Activated CD8-positive, alpha-beta memory T cell treated with anti-CD3 and anti-CD28 coated beads for 24 hours (primary cell): ENCODE data around the gene PKLR.

Source experiments
- DNase-seq: peaks from one replicate; pipeline ENCODE4 v3.0.0-alpha.2; 2020

PKLR gene

DNA sequence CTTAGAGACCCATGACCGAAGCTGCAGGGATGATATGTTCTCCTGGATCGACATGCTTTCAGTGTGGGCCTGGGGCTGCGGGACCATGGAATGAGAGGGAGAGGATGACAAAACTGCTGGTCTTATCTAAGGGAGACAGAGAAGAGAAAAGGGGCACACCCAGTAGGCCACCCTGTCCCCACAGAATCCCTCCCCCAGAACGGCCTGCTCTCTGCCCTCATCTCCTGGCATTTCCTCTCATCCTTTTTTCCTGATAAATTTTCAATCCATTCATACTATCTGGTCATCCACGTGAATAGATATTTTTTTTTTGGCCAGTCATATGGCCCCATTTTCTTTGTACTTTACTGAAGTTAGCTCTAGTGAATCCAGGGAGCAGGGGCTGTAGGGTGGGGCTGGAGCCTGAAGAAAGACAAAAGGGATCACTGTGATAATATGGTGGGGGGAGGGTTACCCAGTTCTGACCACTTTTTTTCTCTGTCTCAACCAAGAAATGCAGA lies at the start of gene PKLR:
PKLR (minus strand) TSS at position 97 of the 500 bp plus-strand sequence; CDS start at position 54, 43 bp downstream.
- DNase-seq: no peak

DNA sequence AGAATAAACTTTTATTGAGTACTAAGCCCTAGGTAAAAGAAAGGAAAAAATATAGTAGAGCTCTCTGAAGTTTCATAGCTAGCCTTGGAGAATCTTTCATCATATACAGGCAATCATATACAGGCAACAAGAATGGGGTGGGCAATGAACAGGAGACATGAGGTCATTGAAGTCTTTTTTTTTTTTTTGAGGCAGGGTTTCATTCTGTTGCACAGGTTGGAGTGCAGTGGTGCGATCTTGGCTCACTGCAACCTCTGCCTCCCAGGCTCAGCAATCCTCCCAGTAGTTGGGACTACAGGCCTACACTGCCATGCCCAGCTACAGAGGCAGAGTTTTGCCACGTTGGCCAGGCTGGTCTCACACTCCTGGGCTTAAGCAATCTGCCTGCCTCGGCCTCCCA lies 41.6 kb upstream of the PKLR start:
- no peak for DNase-seq

DNA sequence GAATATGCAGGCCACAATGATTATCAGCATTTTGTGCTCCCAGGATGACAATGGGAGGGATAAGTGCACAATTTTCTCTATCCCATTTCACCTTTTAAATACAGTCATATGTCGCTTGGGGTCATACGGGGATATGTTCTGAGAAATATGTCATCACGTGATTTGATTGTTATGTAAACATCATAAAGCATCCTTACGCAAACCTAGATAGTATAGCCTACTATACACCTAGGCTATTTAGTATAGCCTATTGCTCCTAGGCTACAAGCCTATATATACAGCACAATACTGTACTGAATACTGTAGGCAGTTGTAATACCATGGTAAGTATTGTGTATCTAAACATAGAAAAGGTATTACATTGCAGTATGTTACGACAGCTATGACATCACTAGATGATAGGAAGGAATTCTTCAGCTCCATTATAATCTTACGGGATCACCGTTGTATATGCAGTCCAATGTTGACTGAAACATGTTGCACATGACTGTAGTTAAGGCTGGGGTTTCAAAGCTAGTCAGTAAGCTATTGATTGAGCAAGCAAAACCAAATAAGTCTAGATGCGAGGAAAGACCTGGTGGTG lies 38.4 kb upstream of the PKLR start:
- DNase-seq: no peak

DNA sequence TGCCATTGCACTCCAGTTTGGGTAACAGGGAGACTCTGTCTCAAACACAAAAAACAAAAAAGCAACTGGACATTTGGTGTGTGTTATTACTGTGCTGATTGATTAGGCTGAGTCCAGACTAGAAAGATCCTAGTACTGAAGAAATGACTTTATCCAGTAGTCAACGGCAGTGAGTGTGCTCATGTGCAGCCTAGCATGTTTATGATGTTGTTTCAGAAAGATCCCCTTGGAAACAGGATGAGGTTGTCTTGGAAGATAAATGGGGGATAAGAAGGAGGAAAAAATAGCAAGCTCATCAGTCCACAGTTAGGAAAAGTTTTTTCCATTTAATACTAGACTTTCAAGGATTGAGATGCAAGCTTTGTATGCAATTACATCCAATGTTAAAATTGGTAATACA lies 33.7 kb upstream of the PKLR start:
- no peak for DNase-seq

DNA sequence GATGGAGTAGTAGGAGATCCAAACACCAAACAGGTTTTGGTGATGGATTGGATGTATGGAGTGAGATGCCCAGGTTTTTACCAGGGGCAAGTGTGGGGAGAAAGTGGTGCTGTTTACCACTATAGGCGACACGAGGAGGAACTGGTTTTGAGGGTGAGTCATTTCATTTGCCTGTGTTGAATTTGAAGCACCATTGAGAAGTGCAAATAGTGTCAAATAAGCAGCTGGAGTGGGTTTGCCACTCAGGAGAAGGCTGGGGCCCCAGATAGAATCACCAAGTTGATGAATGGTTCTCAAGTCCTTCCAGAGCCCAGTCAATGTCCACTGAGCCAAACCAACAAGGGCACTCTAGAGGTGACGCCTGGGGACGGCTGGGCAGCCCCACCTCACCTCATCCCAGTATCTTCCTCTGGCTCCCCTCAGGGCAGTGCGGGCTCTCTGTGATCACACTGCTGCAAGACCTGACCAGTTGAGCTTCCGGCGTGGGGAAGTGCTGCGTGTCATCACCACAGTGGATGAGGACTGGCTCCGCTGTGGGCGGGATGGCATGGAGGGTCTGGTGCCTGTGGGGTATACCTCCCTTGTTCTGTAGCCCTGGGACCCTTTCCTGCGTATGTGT lies 28.9 kb upstream of the PKLR start:
- peak; percentile 51 for DNase-seq

DNA sequence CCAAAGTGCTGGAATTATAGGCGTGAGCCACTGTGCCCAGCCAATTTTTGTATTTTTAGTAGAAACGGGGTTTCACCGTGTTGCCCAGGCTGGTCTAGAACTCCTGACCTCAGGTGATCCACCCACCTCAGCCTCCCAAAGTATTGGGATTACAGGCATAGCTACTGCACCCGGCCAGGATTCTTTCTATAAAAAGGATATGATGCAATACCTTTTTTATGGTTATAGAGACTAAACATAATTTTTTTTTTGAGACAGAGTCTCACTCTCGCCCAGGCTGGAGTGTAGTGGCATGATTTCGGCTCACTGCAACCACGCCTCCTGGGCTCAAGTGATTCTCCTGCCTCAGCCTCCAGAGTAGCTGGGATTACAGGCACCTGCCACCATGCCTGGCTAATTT lies 27.6 kb upstream of the PKLR start:
- DNase-seq: peak; percentile 5

DNA sequence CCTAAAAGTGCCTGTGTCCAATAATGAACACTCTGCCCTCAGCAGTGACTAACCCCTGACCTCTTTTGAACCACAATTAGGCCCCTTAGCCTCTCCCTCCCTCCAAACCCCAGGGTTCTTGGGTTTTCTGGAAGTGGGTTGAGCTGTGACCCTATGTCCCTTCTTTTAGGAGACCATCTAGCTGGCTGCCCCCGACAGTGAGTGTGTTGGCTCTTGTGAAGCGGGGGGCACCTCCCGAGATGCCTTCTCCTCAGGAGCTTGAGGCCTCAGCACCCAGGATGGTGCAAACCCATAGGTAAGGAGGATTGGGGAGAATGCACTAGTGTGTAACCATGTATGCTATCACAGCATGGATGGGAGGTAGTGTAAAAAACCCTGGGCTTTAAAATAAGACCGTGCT lies 26.7 kb upstream of the PKLR start:
- no peak for DNase-seq

DNA sequence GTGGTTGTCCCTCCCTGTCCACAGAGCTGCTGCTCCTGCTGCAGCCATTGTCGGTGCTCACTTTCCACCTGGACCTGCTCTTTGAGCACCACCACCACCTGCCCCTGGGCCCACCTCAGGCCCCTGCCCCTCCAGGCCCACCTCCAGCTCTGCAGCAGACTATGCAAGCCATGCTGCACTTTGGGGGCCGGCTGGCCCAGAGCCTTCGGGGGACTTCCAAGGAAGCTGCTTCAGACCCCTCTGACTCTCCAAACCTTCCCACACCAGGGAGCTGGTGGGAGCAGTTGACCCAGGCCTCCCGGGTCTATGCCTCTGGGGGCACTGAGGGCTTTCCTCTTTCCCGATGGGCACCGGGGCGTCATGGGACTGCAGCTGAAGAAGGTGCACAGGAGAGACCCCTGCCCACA lies 25.4 kb upstream of the PKLR start:
- no peak for DNase-seq

DNA sequence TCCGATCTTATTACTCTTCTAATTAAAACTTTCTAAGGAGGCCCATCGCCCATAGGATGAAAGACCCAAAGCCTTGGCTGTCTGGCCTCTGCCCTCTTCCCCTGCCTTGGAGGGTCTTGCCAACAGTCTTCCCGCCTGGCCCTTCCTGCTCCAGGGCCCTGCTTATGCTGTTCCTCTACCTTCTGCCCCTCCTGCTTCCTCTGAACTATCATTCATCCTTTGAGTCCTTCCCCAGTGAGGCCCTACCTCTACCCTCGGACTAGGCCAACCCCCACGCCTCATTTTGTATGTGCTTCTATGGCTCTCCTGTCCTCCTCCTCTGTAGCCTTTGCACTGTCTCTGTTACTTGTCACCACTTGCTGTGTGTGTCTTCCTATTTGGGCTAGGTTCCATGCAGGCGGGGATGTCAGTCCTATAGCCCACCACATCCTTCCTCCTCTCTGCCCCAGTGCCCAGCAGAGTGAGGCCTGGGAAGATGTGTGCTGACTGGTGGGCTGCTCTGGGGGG lies 24.8 kb upstream of the PKLR start:
- DNase-seq: no peak

DNA sequence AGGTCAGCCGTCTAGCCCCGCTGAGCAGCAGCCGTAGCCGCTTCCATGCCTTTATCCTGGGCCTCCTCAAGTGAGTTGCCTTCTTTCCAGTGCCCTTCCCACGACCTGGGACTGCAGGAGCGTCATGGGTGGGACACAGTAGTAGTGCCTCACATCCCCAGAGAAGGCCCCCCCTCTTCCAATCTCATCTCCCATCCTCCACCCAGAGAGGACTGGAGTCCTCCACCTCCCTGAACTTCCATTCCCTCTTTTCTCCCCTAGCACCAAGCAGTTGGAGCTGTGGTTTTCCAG lies 24.3 kb upstream of the PKLR start:
- no peak for DNase-seq

DNA sequence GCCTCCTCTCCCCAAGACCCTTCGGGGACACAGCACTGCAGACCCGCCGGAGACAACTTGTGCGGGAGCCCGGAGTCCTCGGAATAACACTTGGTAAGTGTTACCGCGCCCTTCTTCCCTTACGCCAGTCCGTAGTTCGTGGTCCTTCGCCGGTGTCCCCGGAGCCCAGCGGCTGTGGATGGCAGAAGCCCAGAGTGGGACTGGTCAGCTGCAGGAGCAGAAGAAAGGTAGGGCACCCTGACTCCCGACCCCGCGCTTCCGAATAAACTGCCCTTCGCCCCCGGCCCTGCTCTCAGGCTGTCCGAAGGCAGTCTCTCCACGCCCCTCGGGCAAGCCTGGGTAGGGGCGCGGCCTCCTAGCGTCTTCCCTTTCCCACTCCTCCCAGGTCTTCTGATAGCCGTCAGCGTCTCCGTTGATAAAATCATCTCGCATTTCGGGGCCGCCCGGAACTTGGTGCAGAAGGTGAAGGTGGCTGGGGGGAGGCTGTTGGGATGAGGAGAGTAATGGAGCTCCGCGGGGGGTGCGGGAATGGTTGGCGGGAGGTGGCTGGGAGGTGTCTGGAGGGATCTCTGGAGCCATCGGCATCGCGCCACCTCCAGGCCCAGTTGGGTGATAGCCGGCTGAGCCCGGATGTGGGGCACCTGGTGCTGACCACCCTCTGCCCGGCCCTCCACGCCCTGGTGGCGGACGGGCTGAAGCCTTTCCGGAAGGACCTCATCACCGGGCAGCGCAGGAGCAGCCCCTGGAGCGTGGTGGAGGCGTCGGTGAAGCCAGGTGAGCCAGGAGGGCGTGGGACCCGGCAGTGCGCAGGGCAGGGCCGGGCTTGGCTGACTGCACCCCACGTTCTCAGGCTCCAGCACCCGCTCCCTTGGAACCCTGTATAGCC lies 23.7 kb upstream of the PKLR start:
- no peak for DNase-seq

DNA sequence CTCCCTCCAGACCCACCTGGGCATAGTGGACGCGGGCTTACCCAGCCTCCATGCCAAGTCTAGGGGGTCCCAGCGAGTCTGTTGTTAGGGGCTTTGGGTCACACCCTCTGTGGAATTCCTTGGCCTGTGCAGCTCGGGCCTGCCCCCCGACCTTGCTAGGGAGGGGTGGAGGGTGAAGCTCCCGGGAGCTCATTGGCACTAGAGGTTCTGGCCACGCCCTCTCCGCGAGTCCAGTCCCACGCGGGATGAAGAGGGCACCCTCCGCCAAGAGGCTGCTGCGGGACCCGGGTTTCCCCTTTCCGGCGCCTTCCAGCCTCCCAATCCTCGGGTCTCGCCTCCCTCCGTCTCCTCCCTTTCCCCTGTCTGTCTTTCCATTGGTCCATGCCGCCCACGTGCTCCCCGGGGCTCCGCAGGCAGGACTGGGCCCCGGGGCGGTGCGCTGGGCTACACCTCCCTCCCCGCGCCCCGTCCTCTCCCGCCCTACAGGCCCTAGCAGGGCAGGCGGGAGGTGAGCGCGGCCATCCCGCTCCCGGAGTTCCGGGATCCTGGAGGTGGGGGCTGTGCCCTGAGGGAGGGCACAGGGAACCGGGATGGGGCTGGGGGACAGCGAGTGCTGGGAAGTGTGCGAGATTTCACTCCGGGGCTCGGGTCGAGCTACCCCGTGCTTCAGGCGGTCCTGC lies 22.9 kb upstream of the PKLR start:
- DNase-seq: peak; percentile 94

DNA sequence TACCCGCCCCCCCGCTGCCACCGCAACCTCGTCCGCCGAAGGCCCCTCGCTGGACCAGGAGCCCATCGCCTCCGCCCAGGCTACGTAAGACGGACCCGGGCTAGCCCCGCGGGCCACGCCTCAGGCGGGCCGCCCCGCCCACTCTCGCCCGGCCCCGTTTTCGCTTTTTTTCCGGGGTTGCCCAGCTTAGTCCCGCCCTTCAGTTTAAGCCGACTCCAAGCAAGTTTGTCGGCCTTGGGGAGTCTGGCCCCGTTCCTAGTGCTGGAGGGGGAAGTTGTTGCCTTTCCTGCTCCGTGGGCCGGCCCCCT lies 22.4 kb upstream of the PKLR start:
- DNase-seq: peak; percentile 92

DNA sequence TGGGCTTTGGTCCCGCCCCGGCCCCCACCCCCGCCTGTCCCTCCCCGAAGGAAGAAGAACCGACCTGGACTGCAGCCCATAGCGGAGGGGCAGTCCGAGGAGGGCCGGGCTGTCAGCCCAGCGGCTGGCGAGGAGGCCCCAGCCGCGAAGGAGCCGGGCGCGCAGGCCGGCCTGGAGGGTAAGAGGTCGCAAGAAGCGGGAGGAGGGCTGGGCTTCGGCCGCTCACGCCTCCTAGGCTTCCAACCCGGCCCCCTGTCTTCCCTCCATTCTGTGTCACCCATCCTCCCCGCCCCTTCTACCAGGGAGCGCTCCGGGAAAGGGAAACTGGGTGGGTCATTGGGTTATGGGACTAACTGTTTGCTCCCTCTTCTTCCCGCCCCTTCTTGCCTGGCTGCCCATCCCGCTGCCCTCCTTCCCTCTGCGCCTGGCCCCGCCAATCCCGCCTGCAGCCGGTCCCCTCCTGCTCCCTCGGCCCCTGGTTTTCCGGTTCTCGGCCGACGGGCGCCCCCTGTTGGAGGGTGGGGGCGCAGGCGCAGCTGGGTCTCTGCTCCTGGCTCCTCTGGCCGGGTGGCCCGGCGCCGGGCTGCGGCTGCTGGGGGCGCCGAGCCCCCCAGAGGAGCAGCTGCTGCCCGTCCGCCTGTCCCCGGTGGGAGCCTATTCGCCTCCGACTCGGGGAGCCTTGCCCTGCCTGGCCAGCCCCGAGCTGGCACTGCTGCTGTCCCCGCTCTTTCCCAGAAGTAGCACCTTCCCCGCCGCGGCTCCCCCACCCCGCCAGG lies 21.9 kb upstream of the PKLR start:
- DNase-seq: peak; percentile 98

DNA sequence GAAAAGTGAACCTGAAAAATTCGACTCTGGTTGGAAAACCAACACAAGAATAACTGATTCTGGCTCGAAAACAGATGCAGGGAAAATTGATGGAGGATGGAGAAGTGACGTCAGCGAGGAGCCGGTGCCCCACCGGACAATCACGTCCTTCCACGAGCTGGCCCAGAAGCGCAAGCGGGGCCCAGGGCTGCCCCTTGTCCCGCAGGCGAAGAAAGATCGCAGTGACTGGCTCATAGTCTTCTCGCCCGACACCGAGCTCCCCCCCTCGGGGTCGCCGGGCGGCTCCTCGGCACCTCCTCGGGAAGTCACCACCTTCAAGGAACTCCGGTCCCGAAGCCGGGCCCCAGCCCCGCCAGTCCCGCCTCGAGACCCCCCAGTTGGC lies 21.3 kb upstream of the PKLR start:
- no peak for DNase-seq

DNA sequence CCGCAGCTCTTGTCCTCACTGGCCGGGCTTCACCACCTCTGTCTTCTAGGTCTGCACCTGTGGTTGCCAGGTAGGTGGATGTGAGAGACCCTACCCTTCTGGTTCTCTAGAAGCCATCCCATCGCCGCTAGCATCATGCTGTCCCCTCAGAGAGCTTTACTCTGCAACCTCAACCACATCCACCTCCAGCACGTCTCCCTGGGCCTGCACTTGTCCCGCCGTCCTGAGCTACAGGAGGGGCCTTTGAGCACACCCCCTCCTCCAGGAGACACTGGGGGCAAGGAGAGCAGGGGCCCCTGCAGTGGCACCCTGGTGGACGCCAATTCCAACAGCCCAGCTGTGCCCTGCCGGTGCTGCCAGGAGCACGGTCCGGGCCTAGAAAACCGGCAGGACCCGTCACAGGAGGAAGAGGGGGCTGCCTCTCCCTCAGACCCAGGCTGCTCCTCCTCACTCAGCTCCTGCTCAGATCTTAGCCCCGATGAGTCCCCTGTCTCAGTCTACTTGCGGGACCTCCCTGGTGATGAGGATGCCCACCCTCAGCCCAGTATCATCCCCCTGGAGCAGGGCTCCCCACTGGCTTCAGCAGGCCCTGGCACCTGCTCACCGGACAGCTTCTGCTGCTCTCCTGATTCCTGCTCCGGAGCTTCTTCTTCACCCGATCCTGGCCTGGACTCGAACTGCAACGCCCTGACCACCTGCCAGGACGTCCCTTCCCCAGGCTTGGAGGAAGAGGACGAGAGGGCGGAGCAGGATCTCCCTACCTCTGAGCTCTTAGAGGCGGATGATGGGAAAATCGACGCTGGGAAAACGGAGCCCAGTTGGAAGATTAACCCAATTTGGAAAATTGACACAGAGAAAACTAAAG lies 20.6 kb upstream of the PKLR start:
- DNase-seq: no peak

DNA sequence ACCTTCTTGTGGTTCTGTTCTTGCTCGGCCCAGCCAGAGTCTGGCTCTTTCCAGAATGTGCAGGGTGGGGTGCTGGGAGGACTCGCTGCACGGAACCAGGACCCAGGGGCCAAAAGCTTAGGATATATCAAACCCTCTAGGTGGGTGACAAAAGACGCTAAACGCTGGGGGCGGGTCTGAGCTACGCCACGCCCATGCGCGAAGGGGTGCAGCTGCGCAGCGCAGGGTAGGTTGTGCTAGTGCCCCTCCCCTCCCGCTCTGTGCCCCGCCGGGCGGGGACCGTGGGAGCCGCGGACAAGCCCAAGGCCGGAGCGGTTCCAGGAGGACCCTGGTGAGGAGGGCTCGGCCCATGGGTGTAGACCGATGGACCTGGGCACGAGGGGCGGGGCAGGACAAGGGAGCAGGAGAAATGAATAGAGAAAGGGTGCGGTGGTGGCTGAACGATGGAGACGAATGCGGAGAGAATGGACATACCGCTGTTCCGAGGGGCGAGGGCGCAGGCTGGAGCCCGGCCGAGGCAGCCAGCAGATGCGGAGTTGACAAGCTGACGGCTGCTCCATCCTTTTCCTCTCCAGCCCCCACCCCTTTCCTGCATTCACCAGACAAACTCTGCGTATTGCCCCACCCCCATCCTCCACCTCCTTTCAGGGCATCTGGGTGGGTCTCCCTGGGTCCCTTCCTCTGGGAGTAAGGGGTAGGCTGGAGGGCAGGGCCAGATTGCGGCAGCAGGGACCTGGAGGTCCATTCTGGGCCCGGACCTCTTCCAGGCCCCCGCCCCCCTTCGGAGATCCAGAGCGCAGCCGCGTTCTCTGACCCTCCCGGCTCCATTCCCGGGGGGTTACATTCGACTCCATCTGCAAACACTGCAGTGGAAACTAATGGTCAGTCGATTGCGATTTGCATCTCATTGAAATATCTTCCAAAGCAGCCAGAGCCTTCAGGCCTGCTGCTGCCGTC lies 19.7 kb upstream of the PKLR start, which contains the start of gene RUSC1:
RUSC1 (plus strand) TSS at position 234 of the 957 bp plus-strand sequence. CDS start 880 bp downstream, outside the sequence.
- peak; percentile 88 for DNase-seq

DNA sequence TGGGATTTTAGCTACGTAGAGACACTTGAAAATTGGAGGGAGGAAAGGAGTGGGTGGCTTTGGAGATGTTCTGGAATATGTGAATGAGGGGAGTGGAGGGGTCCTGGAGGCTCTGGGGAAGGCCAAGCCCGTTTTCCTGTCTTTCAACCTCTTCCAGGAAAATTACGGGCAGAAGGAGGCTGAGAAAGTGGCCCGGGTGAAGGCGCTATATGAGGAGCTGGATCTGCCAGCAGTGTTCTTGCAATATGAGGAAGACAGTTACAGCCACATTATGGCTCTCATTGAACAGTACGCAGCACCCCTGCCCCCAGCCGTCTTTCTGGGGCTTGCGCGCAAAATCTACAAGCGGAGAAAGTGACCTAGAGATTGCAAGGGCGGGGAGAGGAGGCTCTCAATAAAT lies 19.0 kb upstream of the PKLR start:
- DNase-seq: no peak

DNA sequence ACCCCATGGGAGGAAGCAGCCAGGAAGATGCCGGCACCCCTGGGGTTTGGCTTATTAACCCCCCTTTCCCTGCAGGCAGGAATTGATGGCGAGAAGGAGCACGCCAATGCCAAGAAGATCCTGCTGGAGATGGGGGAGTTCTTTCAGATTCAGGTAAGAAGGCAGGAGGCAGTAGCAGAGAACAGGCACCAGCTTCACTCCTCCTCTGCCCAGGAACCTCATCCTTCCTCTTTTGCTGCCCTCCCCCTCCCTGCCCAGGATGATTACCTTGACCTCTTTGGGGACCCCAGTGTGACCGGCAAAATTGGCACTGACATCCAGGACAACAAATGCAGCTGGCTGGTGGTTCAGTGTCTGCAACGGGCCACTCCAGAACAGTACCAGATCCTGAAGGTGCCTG lies 18.3 kb upstream of the PKLR start:
- no peak for DNase-seq

DNA sequence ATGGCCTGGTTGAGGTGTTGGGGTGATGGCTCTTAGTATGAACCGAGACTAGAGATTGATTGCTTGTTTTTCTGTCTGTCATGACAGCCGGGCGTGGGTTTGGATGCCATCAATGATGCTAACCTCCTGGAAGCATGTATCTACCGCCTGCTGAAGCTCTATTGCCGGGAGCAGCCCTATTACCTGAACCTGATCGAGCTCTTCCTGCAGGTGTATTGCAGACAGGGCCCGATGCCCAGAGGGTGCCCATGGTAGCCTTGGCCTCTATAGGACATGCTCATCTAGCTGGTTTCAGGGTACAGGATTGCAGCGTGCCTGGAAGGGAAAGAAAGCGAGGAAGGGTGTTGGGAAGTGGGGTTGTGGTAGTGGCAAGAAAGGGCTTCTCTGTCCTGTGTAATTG lies 16.8 kb upstream of the PKLR start:
- no peak for DNase-seq
